NCI-H69 (cell line): ENCODE measurements around the gene FXYD7.
"Not testable (repeated sequence)": the region's sequence is repeated elsewhere in the genome, so short reads cannot be mapped to it uniquely, and the experiment has no call there.

ENCODE experiments used
- DNase-seq: peaks from one replicate; lab custom pipeline; 2025; lab: John Stamatoyannopoulos, UW

FXYD7 gene

GRCh38 chr19:35143231-35143715, at the start of gene FXYD7:
TSS of gene FXYD7 (plus strand) at chr19:35143255. CDS start at chr19:35143334, 79 bp downstream.
- peak; percentile 14 for DNase-seq

GRCh38 chr19:35093430-35093829, 49.6 kb upstream of the FXYD7 start:
- DNase-seq: no peak

GRCh38 chr19:35093941-35094647, 49.0 kb upstream of the FXYD7 start:
- no peak for DNase-seq

GRCh38 chr19:35094656-35095055, 48.4 kb upstream of the FXYD7 start:
- DNase-seq: no peak

GRCh38 chr19:35095667-35096368, 47.2 kb upstream of the FXYD7 start:
- peak; percentile 70 for DNase-seq

- DNase-seq: peak; percentile 36
Measured at GRCh38 chr19:35098413-35099049, 44.5 kb upstream of the FXYD7 start.

- DNase-seq: no peak
Measured at GRCh38 chr19:35099155-35099896, 43.7 kb upstream of the FXYD7 start.

- no peak for DNase-seq
Measured at GRCh38 chr19:35099897-35100275, 43.2 kb upstream of the FXYD7 start.

- DNase-seq: no peak
Measured at GRCh38 chr19:35100588-35101533, 42.2 kb upstream of the FXYD7 start.

- not testable (repeated sequence) for DNase-seq
Measured at GRCh38 chr19:35101949-35102348, 41.1 kb upstream of the FXYD7 start.

GRCh38 chr19:35103614-35104013, 39.4 kb upstream of the FXYD7 start:
- not testable (repeated sequence) for DNase-seq

GRCh38 chr19:35104361-35104760, 38.7 kb upstream of the FXYD7 start:
- DNase-seq: no peak

GRCh38 chr19:35105047-35105410, 38.0 kb upstream of the FXYD7 start:
- DNase-seq: no peak

- DNase-seq: no peak
Measured at GRCh38 chr19:35105411-35106290, 37.4 kb upstream of the FXYD7 start.

GRCh38 chr19:35106291-35106583, 36.8 kb upstream of the FXYD7 start:
- no peak for DNase-seq

GRCh38 chr19:35106898-35107541, 36.0 kb upstream of the FXYD7 start:
- no peak for DNase-seq

- peak; percentile 36 for DNase-seq
Measured at GRCh38 chr19:35107545-35107944, 35.5 kb upstream of the FXYD7 start.

GRCh38 chr19:35108730-35109129, 34.3 kb upstream of the FXYD7 start:
- DNase-seq: no peak

- DNase-seq: peak; percentile 60
Measured at GRCh38 chr19:35109395-35110112, 33.5 kb upstream of the FXYD7 start.
